GM11168 (cell line): Measurements from ENCODE around the gene CASZ1.

Experiments
- in situ Hi-C: fragments of 300-500 bp; cut with MboI; formaldehyde crosslinking; loops from one replicate; pipeline ENCODE4 v1.12.0; 2022; ENCODE audit warnings: low sequenced_read_pairs; ENCODE audit not compliant: unreplicated experiment

CASZ1 gene

DNA sequence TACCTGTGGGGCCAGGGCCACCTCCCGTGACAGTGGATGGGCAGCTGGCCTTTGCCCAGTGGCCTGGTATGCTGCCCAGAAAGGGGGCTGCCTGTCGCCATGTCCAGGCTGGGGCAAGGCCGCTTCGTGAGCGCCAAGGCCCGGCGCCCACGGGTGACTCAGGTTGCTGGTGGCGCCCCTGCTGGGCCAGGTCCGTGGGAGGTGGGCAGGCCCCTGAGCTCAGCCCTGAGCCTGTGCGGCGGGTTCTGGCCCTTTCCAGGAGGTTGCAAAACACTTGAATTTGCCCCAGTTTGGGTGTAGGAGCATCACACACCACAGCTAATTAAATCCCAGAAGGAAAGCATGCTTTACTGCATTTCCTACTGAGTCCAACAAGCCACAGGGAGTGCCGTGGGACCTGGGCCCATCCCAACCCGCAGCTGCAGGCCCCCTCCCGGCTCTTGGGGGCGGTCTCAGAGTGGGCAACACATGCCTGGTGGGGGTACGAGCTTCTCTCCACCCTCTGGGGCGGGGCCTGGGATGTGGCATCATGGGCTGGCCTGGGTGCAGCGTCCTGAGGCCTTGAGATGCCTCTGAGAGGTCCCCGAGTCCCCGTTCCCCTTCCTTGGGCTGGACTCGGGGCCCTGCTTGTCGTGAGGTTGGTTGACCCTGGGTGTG lies 161.9 kb downstream of the CASZ1 start:
- in situ Hi-C loops: no loop called here

DNA sequence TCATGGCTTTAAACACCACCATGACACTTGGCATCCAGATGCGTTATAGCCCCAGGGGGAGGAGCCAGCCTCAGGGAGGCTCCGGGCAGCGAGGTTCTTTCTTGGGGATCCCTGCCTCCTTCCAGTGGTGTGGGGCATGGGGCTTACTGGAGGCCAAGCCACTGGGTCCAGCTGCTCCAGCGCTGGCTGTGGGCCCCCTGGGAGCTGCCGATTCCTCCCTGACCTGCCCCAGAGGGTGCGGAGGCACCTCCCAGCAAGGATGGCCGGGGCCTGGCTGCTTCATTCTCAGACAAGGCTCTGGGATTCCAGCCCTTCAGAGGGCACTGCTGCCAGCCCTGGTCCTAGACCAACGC lies 162.4 kb downstream of the CASZ1 start:
- in situ Hi-C loops: no loop called here

DNA sequence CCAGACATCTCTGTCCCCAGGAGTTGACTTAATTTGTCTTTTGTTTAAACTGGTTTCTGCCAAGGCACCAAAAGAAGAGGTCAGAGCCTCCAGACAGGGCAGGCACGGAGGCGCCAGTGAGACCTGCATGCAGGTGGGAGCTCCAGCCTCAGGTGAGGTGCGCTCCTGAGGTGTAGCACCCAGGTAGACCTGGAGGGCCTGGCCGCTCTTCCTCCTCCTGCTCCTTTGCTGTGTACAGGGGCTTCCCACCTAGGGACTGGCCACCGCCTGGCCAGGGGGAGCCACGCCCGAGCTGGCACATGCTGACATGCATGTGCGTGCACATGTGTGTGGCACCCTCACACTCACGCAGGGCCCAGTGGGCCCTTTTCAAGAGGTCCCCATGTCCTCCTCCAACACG lies 163.0 kb downstream of the CASZ1 start:
- in situ Hi-C loops: no loop called here

DNA sequence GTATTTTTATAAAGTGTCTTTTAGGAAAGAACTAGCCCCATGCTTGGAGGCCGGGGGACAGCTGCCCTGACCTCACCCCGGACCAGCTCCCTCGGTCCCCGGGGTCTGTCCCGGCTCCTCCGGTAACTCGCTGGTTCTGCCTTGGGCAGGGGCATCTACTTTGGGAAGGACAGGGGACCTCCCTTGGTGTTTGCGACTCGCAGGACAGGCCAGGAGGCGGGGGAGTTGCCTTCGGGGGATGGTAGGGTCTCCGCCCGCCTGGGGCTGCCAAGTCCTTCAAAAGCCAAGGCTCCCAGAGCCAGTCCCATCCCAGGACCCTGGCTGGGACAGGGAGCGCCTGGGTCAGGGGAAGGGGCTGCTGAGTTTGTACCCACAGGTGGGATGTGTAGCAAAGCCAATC lies 163.8 kb downstream of the CASZ1 start:
- in situ Hi-C loops: no loop called here

DNA sequence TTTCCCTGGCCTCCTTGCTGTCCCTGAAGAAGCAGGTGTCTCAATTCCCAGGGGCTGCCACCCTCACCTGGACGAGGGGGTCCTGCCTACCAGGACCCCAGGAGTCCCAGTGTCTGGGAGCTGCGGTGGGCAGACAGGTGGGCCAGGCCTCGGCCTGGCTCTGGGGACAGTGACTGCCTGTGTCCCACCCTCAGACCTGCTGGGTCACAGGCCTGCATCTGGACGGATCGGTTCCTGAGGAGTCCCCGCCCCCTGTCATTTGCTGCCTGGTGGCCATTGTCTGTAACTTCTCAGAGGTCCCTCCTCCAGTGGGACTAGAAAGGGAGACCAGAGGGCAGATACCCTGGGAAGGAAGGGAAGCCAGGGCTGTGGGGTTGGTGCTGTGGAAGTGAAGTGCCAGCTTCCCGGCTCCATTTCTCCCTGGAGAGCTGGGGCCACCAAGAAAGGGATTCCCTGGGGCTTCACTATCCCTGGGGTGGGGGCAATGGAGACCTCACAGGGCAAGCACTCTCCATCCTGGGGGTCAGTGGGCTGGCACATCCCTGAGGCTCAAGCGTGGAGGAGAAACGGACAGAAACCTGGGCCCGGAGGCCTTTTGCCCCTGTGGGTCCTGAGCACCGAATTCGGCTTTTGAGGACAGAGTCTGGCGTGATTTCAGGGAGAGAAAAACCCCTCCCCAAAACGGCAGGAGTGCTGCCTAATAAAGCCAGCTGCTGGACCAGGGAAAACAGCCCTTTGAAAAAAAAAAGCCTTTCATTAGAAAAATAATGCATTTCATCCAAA lies 164.4 kb downstream of the CASZ1 start:
- in situ Hi-C loops: no loop called here

DNA sequence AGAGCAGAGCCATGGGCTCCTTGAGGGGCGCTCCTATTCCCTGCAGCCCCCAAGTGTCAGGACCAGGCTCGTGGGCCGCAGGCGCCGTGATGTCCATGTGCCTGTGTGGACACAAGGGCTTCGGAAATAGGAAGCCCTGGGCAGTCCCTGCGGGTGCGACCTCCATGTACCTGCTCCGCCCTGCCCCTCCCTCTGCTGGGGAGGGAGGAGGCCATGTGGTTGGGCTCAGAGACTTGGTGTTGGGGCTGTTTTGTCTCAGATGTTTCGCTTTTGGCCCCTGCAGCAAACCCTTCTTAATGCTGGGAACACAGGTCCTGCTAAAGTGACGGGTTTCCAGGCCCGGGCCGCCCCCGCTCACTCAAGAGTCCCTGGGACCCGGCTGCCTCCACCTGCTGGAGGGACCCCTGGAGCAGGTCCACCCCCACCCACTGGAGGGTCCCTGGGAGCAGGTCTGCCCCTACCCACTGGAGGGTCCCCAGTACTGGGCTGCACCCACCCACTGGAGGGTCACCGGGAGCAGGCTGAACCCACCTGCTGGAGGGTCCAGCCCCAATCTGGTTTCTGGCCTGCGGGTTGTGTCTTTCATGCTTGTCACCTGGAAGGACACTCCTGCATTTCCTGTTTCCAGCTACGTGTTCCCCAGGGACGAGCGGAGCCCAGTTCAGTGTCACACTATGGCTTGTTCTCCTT lies 165.2 kb downstream of the CASZ1 start:
- in situ Hi-C loops: no loop called here

DNA sequence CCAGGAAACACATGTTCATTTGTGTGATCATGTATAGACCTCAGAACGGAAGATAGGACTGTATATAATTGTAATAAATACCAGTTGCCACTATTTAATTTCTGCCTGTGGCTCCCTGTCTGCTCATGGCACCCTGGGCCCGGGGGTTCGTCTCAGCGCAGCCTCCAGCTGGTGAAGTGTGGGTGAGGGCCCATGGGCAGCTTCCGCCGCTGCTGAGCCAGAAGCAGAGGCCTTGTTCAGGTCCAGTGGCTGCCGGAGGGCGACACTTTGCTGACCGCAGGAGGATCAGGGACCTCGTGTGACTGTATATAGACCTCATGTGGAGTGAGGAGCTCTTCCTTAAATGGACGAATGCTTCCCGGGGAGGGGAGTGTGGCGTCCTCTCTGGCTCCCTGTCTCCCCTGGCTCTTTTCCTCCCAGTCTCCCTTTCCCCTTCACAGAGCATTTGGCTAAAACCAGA lies 165.8 kb downstream of the CASZ1 start:
- in situ Hi-C loops: no loop called here

DNA sequence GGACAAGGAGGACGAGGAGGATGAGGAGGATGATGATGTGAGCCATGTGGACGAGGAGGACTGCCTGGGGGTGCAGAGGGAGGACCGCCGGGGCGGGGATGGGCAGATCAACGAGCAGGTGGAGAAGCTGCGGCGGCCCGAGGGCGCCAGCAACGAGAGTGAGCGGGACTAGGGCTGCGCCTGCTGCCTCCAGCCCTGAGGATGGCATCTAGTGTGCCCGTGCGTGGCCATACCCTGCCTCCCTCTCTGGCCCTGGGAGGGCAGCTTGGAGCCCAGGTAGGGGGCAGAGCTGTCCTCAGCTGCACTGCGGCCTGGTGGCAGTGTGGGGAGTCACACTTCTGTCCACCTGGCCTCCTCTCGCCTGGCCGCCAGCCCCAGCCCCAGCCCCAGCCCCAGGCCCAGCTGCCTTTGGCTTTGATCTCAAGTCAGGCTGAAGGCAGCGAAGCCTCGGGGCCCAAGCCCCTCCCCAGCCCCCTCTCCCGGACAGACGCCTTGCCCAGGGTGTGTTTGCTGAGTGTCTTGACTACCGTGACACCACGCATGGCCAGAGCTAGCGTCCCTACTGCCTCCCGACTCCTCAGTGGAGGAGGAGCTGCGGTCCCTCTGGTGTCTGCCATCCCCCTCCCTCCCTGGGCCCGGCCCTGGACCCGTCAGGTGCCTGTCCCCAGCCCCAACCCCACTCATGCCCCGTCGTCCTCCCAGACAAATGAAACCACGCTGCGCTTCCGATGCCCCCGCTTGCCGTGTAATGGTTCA lies 166.5 kb downstream of the CASZ1 start:
- in situ Hi-C loops: no loop called here

DNA sequence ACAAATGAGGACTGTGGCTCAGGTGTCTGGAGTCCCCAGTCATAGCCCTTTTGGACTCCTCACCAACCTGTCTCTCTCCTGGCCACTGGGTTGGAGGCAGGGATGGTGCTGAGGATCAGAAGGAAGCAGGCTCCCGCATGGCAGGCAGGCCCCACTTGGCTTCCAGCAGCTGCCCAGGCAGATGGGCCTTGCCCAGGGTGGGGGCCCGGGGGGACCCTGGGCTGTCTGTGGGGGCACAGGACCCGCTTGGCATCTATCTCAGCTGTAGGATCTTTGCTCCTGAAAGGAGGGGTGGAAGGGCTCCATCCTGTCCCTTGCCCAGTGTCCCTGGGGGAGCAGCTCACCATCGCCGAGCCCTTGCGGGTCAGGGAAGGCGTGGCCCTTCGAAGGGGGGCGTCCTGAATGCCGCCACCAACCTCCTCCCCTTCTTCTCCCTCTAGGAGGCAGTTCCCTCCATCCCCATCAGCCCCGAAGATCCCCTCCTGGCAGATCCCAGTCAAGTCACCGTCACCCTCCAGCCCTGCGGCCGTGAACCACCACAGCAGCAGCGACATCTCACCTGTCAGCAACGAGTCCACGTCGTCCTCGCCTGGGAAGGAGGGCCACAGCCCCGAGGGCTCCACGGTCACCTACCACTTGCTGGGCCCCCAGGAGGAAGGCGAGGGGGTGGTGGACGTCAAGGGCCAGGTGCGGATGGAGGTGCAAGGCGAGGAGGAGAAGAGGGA lies 167.2 kb downstream of the CASZ1 start:
- in situ Hi-C loops: no loop called here

DNA sequence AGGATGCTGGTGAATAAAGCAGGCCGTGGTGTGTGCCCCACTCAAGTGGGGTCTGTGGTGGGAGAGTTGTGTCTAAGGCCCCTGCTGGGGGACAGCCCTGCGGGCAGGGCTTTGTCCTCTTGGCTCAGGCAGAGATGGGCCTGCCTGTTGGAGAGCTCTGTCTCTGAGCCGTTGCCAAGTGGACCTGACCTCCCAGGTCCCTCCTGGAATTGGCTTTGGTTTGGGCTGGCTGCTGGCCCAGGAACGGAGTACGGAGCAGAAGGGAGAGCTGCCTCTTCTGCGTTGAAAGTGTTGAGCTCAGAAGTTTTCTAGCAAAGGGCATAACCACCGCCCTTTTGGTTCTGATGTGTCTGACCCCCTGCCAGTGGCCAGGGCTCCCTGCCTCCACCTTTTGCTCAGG lies 167.8 kb downstream of the CASZ1 start:
- in situ Hi-C loops: no loop called here

DNA sequence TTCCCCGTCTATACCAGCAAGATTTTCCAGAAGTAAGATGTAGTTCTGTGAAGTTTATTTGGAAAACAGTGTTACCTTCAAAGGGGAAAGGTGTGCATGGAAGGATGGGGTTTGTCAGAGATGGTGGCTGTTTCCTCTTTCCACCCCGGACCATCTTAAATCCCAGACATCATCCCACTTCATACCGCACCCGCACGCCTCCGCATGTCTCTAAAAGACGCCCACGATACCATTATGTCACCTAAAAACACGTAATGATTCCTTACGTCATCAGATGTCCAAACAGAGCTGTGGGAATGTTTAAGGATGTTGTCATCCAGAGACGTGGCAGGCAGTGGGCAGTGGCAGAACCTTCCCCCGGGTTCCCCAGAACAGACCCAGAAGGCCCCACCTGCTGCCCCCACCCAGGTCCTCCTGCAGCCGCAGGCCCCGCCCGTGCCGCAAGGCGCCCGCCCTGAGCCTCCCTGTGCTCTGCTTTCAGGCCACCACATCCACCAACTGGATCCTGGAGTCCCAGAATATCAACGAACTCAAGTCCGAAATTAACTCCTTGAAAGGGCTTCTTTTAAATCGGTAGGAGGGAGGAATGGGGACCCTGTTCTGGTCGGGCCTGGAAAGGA lies 169.5 kb downstream of the CASZ1 start:
- in situ Hi-C loops: no loop called here

DNA sequence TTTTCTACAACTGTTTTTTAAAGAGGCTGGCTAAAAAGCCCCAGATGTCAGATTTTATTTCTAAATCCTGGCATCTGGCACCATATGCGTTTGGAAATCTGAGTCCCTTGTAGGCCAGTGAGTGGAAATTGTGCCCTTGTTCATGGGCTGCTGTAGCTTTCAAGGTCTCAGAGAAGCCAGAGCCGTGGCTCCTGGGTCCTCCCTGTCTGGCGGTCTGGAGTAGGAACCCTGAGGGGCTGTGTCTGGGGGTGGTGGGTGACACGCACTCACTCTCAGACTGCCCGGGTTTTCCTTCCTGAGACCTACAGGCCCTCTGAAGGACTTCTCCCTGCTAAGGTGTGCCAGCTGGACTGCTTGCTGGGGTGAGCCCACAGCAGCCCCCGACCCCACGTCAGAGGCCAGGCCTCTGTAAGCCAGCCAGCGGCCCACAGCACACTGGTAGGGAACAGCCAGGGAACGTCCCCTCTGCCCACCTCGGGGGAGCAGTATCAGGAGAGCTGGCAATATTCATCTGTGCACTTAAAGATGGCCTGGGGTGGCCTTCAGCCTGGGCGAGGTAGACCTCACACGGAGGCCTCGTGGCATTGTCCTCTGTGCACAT lies 170.2 kb downstream of the CASZ1 start:
- in situ Hi-C loops: no loop called here

DNA sequence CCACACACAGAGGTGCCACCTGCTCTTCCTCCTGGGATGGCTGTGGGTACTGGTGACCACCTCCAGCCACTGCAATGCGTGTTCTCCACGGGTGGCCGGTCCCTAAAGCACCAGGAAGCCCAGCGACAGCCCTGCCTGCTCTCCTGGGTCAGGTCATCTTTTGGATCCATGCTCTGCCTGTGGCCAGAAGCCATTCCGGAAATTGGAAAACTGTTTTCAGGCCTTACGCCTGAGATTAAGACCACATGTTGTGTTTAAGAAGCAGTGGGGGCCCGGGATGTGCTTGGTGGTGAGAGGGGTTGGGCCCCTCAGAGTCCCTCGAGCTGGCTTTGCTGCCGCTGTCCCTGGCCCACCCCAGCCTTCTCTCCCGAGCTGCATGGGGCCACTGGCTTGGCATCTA lies 170.9 kb downstream of the CASZ1 start:
- in situ Hi-C loops: no loop called here

DNA sequence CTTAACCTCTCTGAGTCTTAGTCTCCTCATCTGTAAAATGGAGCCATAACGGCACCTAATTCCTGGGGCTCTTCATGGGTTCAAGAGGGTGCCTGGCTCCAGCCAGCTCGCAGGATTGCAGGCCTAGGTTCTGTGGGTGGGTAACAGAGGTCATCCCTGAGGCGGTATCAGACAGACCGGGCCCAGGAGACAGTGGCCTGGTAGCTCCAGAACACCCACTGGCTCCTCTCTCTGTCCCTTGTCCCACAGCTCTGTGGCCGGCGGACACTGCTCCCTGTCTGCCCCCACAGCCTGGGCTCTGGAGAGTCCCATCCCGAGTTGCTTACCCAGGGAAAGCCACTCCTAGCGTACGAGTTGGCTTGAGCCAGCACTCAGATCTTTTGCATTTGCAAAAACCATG lies 171.4 kb downstream of the CASZ1 start:
- in situ Hi-C loops: no loop called here

DNA sequence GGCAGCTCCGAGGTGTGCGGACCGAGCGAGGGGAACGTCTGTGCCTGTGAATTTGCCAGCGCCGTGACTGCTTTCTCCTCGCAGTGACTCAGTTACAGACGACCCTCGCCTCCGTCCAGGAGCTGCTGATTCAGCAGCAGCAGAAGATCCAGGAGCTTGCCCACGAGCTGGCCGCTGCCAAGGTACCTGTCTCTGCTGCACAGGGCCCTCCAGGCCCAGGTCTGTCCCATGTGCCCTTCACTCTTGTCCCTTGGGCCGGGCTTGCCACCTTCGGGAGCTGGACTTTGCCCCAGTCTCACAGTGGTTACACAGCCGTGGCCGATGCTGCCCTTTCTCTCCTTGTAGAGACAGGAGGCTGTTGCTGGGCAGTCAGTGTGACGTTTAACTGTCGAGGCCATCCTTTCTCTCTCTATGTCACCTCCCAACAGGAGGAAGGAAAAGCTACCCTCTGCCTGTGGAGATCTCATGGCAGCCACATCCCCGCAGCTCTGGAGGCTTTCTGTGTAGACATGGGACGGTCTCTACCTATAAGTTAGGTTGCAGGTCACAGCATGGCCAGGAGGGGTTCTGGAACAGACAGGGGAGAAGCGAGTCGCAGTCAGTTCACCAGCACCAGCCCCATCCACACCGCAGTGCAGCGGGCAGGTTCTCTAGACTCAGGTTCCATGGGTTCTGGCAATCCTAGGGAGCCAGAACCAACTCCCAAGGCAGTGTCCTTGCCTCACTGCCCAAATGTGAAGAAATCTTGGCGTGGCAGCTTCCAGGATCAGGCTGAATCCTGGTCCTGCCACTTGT lies 172.0 kb downstream of the CASZ1 start:
- in situ Hi-C loops: no loop called here

DNA sequence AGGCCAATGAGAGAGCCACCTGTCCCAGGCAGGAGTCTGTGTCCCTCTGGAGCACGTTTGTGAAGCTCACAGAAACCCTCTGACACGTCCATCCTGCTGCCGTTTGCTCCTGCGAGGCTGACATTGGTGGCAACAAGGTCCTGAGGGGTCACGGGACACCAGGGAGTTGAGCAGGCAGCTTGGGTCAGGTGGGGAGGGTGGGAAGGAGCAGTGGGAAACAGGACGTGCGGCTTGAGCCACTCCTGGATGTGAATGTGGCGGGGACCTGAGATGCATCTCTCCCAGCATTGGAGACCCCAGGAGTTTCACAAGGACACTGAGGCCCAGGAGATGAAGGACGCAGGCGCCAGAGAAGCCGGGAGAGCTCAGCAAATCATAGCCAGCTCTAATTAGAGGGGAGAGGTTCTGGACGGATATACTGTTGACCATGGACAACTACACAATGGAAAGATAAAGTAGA lies 172.7 kb downstream of the CASZ1 start:
- in situ Hi-C loops: no loop called here

DNA sequence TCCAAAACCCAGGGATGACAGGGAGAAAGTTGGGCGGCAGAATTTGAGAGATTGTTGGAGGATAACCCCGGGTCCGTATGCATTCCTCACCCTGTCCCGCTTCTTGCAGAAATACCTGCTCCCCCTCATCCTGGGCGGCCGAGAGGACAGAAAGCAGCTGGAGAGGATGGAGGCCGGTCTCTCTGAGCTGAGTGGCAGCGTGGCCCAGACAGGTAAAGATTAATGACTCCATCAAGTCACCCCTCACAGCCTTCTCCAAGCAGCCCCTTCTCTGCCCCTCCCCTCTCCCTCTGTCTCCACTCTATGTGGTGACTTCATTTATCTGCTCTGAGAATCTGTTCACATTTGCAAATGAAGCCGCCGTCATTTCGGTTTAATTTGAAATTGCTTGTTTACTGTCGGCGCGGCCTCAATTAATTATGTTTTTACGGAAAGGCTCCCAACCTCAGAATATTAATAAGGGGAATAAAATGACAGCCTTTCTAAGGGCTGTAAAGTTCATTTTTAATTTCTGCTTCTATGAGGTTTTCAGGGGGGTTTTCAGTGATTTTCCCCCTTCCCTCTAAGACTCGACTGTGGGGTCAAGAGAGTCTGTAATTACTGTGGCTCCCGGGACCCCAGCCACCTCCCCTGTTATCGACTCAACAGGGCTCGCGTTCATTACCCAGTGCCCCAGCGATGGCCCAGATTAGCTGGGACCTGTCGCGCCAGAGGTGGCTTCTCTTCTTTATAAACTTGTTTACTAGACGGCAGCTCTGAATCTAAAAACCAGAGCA lies 173.3 kb downstream of the CASZ1 start:
- in situ Hi-C loops: no loop called here

DNA sequence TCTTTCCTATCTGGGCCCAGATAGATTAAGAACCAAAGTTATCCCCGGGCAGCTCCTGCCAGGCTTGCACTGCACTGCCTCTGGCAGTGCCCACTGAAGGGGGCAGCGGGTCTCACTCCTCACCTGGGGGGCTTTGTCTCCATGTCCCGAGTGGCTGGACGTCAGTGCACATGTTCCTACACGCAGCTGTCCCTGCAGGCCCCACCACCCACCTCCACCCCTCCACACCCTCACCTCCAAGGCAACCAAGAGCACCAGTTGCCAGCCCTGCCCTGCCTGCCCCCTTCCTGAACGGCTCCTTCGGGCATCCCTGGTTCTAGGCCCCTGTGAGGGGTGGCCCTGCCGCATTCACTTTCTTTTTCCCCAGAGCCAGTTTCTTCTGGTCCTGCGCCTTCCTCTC lies 174.5 kb downstream of the CASZ1 start:
- in situ Hi-C loops: no loop called here
